ENCODE data around the gene SOX10. TPM values are rescaled to one million over a fixed set of nuclear protein-coding genes. Genes with fewer than 3 reads are reported as not detected.

Gene SOX10
- total RNA-seq, 1 experiment from 2014 or later, result not detected

DNA sequence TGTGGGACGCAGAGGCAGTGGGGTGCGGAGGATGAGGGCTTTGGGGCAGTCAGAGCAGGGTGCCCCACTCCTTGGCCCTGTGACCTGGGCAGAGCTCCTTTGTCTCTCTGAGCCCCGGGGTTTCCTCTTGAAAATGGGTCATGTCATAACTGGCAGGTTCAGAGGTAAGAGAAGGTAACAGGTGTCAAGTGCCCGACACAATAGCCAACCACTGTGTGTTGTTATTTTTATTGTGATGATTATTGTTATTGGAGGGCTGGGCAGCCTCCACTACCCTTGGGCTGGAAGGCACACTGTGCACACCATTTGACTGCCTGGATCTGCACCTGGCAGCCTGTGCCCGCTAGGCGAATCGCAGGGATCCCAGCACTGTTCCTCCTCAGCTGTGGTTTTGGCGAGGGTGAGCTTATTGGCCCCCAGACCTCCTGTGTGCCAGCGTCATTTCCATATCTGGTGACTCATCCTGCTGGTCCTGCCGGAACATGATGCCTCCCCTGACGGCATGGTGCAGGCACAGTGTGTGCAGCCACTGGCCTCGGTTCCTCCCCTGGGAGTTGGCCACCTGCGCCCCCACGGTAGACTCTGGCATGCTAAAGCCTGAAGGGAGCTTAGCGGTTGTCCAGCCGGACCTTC lies 15.4 kb upstream of the SOX10 start:
- Histone ChIP-seq H3K27me3 (replicated peaks; ENCODE audit: control insufficient read depth, insufficient read depth, low read length) (no peaks in the 10 kb centered on the region), H3K9me3 (no peaks in the 10 kb centered on the region), H3K36me3 (ENCODE audit: control insufficient read depth, insufficient read depth, low read length) (no peaks in the 10 kb centered on the region), H3K4me3 (ENCODE audit: low read depth, low read length) (no peak overlapping the region), H3K4me1 (no peaks in the 10 kb centered on the region)
- no peak for DNase-seq
- Mint-ChIP-seq H3K9me3 (ENCODE audit: unreplicated experiment) (no peaks in the 10 kb centered on the region), H3K36me3 (ENCODE audit: insufficient read depth, unreplicated experiment) (no peaks in the 10 kb centered on the region), H3K4me1 (ENCODE audit: low read depth, unreplicated experiment) (peaks cover 5% of the 10 kb centered on the region), H3K27ac (ENCODE audit: unreplicated experiment) (no peak overlapping the region), H3K4me3 (ENCODE audit: unreplicated experiment) (no peak overlapping the region), H3K27me3 (ENCODE audit: insufficient read depth, unreplicated experiment) (no peaks in the 10 kb centered on the region)
- intact Hi-C loops (cut with micrococcal nuclease; ENCODE audit: unreplicated experiment), result no loop called here
- POLR2A ChIA-PET, result no interaction called here
- BruUV-seq (replicated peaks), result no TSS peak
- CTCF ChIA-PET, result no interaction called here
- TF ChIP-seq, protein P1, sequence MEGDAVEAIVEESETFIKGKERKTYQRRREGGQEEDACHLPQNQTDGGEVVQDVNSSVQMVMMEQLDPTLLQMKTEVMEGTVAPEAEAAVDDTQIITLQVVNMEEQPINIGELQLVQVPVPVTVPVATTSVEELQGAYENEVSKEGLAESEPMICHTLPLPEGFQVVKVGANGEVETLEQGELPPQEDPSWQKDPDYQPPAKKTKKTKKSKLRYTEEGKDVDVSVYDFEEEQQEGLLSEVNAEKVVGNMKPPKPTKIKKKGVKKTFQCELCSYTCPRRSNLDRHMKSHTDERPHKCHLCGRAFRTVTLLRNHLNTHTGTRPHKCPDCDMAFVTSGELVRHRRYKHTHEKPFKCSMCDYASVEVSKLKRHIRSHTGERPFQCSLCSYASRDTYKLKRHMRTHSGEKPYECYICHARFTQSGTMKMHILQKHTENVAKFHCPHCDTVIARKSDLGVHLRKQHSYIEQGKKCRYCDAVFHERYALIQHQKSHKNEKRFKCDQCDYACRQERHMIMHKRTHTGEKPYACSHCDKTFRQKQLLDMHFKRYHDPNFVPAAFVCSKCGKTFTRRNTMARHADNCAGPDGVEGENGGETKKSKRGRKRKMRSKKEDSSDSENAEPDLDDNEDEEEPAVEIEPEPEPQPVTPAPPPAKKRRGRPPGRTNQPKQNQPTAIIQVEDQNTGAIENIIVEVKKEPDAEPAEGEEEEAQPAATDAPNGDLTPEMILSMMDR (IDR thresholded peaks at IDR 0.05; ENCODE audit: insufficient read depth in 1 of 2, low read depth in 1 of 2, low read length in 1 of 2, severe bottlenecking in 1 of 2, unreplicated experiment in 1 of 2), result no peak

DNA sequence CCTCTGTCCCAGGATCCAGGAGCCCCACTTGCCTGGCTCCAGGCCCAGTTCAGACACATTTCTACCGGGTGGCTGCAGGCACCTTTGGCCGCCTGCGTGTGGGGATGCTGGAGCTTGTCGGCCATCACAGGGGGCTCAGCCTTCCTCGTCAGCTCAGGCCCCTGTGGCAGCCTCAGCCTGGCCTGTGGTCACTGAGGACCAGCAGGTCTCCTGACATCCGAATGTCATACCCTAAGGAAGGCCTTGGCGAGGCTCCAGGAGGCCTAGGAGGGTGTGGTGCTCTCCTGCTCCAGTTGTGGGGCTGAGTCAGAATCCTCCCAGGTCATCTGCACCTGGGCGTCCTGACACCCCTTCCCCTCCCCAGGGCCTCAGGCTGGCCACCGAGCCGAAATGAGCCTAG lies 14.9 kb upstream of the SOX10 start:
- H3K9me3 ChIP-seq, result no peaks in the 10 kb centered on the region
- H3K4me3 ChIP-seq (ENCODE audit: low read depth, low read length), result no peak overlapping the region
- Mint-ChIP-seq H3K27me3 (ENCODE audit: insufficient read depth, unreplicated experiment) (no peaks in the 10 kb centered on the region), H3K27ac (ENCODE audit: unreplicated experiment) (no peak overlapping the region), H3K4me1 (ENCODE audit: low read depth, unreplicated experiment) (peaks cover 5% of the 10 kb centered on the region), H3K4me3 (ENCODE audit: unreplicated experiment) (no peak overlapping the region), H3K9me3 (ENCODE audit: unreplicated experiment) (no peaks in the 10 kb centered on the region), H3K36me3 (ENCODE audit: insufficient read depth, unreplicated experiment) (no peaks in the 10 kb centered on the region)
- H3K36me3 ChIP-seq (ENCODE audit: control insufficient read depth, insufficient read depth, low read length), result no peaks in the 10 kb centered on the region
- no peaks in the 10 kb centered on the region for H3K4me1 ChIP-seq
- intact Hi-C loops (cut with micrococcal nuclease; ENCODE audit: unreplicated experiment), result no loop called here
- TF ChIP-seq, protein P1 (IDR thresholded peaks at IDR 0.05; ENCODE audit: insufficient read depth in 1 of 2, low read depth in 1 of 2, low read length in 1 of 2, severe bottlenecking in 1 of 2, unreplicated experiment in 1 of 2), result no peak
- ChIA-PET CTCF (no interaction called here), POLR2A (no interaction called here)
- DNase-seq, result no peak
- no peaks in the 10 kb centered on the region for H3K27me3 ChIP-seq (replicated peaks; ENCODE audit: control insufficient read depth, insufficient read depth, low read length)
- no TSS peak for BruUV-seq (replicated peaks)

DNA sequence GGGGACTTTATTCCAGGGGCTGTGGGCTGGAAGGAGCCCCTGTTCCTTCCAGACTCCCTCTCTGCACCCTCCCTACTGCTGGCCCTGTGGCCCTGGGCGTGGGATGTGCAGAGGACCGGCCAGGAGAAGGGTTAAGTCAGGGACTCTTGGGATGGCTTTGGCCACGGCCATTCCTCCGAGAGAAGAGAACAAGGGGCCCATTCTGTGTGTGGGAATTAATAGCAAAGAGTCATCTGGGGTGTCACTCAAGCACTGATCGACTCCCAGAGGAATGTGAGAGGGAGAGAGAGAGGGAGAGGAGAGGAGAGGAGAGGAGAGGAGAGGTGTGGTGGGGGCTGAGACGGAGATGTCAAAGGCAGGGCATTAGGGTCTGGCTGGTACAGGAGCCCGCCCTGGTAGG lies 14.2 kb upstream of the SOX10 start:
- H3K36me3 ChIP-seq (ENCODE audit: control insufficient read depth, insufficient read depth, low read length), result no peaks in the 10 kb centered on the region
- H3K4me3 ChIP-seq (ENCODE audit: low read depth, low read length), result no peak overlapping the region
- H3K4me3 Mint-ChIP-seq (ENCODE audit: unreplicated experiment), result no peak overlapping the region
- peaks cover 5% of the 10 kb centered on the region for H3K4me1 Mint-ChIP-seq (ENCODE audit: low read depth, unreplicated experiment)
- TF ChIP-seq, protein P1 (IDR thresholded peaks at IDR 0.05; ENCODE audit: insufficient read depth in 1 of 2, low read depth in 1 of 2, low read length in 1 of 2, severe bottlenecking in 1 of 2, unreplicated experiment in 1 of 2), result no peak
- intact Hi-C loops (cut with micrococcal nuclease; ENCODE audit: unreplicated experiment), result no loop called here
- H3K27me3 ChIP-seq (replicated peaks; ENCODE audit: control insufficient read depth, insufficient read depth, low read length), result no peaks in the 10 kb centered on the region
- BruUV-seq (replicated peaks), result no TSS peak
- no peaks in the 10 kb centered on the region for H3K27me3 Mint-ChIP-seq (ENCODE audit: insufficient read depth, unreplicated experiment)
- ChIA-PET CTCF (no interaction called here), POLR2A (no interaction called here)
- no peaks in the 10 kb centered on the region for H3K9me3 ChIP-seq
- DNase-seq, result no peak
- H3K4me1 ChIP-seq, result no peaks in the 10 kb centered on the region
- H3K27ac Mint-ChIP-seq (ENCODE audit: unreplicated experiment), result no peak overlapping the region
- H3K36me3 Mint-ChIP-seq (ENCODE audit: insufficient read depth, unreplicated experiment), result no peaks in the 10 kb centered on the region
- H3K9me3 Mint-ChIP-seq (ENCODE audit: unreplicated experiment), result no peaks in the 10 kb centered on the region

Data from Caco-2 (cell line).